GM06990 (cell line): ENCODE data around the gene TFEB.

Experiments used
- DNase-seq: peaks from one replicate; pipeline ENCODE4 v3.0.0-alpha.2; 2011; ENCODE audit not compliant: insufficient read length; ENCODE audit errors: extremely low read depth
- H3K27me3 ChIP-seq: replicated peaks from 2 replicates; pipeline ENCODE4 v1.6.0; 2011; ENCODE audit warnings: low read length; ENCODE audit not compliant: control insufficient read depth, insufficient read depth
- H3K36me3 ChIP-seq: 2 replicates; pipeline ENCODE4 v1.5.1; 2011; ENCODE audit warnings: low read length; ENCODE audit not compliant: control insufficient read depth, insufficient read depth
- H3K4me3 ChIP-seq: replicated peaks from 2 replicates; pipeline ENCODE4 v1.5.1; 2011; ENCODE audit warnings: low read depth, mild to moderate bottlenecking, control low read depth, low read length
- TF ChIP-seq, protein P1 (sequence below): IDR thresholded peaks from 2 replicates; pipeline ENCODE4 v1.5.1; 2011; ENCODE audit warnings: low read length, control low read depth, mild to moderate bottlenecking, inconsistent platforms; ENCODE audit not compliant: insufficient read depth, poor library complexity, severe bottlenecking

Gene TFEB

GRCh38 chr6:41712651-41713103 is 22.7 kb downstream of the TFEB start:
- TF ChIP-seq, protein P1, sequence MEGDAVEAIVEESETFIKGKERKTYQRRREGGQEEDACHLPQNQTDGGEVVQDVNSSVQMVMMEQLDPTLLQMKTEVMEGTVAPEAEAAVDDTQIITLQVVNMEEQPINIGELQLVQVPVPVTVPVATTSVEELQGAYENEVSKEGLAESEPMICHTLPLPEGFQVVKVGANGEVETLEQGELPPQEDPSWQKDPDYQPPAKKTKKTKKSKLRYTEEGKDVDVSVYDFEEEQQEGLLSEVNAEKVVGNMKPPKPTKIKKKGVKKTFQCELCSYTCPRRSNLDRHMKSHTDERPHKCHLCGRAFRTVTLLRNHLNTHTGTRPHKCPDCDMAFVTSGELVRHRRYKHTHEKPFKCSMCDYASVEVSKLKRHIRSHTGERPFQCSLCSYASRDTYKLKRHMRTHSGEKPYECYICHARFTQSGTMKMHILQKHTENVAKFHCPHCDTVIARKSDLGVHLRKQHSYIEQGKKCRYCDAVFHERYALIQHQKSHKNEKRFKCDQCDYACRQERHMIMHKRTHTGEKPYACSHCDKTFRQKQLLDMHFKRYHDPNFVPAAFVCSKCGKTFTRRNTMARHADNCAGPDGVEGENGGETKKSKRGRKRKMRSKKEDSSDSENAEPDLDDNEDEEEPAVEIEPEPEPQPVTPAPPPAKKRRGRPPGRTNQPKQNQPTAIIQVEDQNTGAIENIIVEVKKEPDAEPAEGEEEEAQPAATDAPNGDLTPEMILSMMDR = no peak
- Histone ChIP-seq H3K36me3 (peaks cover 14% of the 10 kb centered on the region), H3K27me3 (no peaks in the 10 kb centered on the region), H3K4me3 (no peak overlapping the region)
- DNase-seq = no peak

DNA sequence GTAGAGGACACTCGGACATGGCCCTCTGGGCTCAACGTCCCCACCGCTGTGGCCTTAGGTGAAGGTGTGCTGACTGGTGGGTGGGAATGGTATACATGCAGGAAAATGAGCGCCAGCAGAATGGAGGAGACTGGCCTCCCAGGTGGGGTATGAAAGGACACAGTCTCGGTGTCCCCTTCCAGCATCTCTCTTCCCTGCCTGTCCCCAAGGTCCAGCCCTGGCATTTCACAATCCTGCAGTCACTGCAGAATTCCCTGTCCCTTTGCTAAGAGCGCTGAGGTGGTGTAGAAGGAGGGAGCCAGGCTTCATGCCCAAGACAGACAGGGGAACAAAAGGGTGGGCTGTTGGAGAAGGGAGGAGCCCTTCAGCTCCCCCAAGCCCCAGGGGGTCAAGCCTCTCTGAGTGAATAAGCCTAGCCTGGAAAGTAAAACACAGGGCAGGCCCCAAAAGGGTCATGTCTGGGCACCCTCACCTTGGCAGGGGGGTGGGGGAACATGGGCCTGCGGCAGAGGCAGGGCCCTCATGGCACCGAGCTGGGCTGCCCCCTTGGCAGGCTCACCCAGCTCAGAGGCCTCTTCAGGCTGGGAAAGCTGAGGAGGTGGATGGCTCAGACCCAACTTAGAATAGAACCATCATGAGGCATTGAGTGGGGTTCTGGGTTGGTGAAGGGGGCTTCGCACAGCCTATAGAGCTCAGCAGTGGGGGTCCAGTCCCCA is 23.9 kb downstream of the TFEB start:
- H3K36me3 ChIP-seq = peaks cover 14% of the 10 kb centered on the region
- no peak overlapping the region for H3K4me3 ChIP-seq
- no peak for DNase-seq
- TF ChIP-seq, protein P1 = no peak
- H3K27me3 ChIP-seq = no peaks in the 10 kb centered on the region

DNA sequence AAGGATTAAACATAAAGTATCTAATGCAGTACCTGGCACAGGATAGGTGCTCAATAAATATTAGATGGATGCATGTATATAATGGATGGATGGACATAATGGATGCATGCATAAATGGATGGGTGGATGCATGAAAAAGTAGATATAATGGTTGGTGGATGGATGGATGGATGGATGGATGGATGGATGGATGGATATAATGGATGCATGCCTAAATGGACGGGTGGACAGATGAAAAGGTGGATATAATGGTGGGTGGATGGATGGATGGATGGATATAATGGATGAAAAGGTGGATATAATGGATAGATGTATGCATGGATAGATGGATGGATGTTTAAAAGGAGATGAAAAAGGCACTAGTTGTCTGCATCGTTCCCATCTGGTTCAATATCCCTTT is 26.0 kb downstream of the TFEB start:
- Histone ChIP-seq H3K4me3 (no peak overlapping the region), H3K36me3 (peaks cover 14% of the 10 kb centered on the region), H3K27me3 (no peaks in the 10 kb centered on the region)
- TF ChIP-seq, protein P1 = no peak
- no peak for DNase-seq

GRCh38 chr6:41708856-41709255 is 26.6 kb downstream of the TFEB start:
- H3K36me3 ChIP-seq = peaks cover 12% of the 10 kb centered on the region
- no peak for DNase-seq

GRCh38 chr6:41707565-41708200 is 27.7 kb downstream of the TFEB start:
- no peaks in the 10 kb centered on the region for H3K27me3 ChIP-seq
- DNase-seq = peak; percentile 72
- TF ChIP-seq, protein P1 = no peak
- H3K4me3 ChIP-seq = peak overlapping the region; percentile 40
- H3K36me3 ChIP-seq = peaks cover 14% of the 10 kb centered on the region

More at GRCh38 chr6:41708856-41709255, 26.6 kb downstream of the TFEB start:
- TF ChIP-seq, protein P1 = no peak
- Histone ChIP-seq H3K4me3 (no peak overlapping the region), H3K27me3 (no peaks in the 10 kb centered on the region)
